ENCODE results near the gene ARID1A.
"Not testable (repeated sequence)": the region's sequence is repeated elsewhere in the genome, so short reads cannot be mapped to it uniquely, and the experiment has no call there.

The ARID1A gene

DNA sequence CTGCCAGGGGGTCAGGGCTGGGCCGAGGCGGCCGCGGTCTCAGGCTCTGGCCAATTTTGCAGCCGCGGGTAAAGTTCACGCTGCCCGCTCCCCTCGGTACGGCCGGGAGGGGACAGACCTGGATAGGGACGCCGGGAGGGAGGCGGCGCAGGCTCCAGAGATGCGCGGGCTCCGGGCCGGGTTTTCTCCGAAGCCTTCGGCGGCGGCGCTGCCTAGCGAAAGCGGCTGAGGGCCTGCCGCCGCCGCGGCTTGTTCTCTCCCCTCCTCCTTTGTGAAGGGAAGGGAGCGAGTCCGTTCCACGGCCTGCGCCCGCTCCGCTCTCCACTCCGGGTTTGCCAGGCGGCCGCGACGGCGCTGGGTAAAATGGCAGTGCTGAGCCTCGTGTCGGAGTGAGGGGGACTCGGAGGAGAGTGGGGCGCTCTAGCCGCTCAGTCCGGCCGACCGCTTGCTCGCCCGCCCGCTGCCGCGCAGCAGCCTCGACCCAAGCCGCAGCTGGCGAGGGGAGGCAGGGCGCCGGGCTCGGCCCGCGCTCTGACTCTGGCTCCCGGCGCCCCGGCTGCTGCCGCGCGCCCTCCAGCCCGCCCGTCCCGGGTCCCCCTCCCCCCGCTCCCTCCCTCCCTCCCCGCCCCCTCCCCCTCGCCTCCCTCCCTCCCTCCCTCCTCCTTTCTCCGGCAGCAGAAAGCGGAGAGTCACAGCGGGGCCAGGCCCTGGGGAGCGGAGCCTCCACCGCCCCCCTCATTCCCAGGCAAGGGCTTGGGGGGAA, at the start of gene ARID1A:
Gene ARID1A (plus strand): TSS at position 660 of the 763 bp plus-strand sequence. CDS start 389 bp downstream, outside the sequence.
- TF ChIP-seq, protein P1, sequence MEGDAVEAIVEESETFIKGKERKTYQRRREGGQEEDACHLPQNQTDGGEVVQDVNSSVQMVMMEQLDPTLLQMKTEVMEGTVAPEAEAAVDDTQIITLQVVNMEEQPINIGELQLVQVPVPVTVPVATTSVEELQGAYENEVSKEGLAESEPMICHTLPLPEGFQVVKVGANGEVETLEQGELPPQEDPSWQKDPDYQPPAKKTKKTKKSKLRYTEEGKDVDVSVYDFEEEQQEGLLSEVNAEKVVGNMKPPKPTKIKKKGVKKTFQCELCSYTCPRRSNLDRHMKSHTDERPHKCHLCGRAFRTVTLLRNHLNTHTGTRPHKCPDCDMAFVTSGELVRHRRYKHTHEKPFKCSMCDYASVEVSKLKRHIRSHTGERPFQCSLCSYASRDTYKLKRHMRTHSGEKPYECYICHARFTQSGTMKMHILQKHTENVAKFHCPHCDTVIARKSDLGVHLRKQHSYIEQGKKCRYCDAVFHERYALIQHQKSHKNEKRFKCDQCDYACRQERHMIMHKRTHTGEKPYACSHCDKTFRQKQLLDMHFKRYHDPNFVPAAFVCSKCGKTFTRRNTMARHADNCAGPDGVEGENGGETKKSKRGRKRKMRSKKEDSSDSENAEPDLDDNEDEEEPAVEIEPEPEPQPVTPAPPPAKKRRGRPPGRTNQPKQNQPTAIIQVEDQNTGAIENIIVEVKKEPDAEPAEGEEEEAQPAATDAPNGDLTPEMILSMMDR (IDR thresholded peaks at IDR 0.05; ENCODE audit: low read depth, low read length) = no peak
- peak within 1 kb of the TSS; percentile 79 for H3K4me3 ChIP-seq (ENCODE audit: low read depth, low read length)

DNA sequence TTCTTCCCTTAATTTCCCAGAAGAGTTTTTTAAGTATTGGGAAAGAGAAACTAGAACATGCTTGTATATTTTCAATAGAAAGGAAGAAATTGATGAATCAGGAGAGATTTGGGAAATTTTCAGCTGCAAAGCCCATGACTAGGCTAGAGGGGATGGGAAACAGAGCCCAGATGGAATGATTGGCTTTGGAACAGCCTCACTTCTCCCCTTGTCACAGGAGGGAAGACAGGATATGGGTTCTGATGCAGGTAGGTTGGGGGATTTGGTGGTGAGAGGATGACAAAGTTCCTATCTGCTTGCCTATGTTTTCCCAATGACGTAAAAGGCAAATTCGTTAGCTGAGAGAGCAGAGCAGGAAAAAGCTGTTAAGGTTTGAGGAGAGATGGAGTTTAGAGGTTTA, 31.0 kb upstream of the ARID1A start:
- TF ChIP-seq, protein P1 (IDR thresholded peaks at IDR 0.05; ENCODE audit: low read depth, low read length) = no peak
- no peak overlapping the region for H3K4me3 ChIP-seq (ENCODE audit: low read depth, low read length)

DNA sequence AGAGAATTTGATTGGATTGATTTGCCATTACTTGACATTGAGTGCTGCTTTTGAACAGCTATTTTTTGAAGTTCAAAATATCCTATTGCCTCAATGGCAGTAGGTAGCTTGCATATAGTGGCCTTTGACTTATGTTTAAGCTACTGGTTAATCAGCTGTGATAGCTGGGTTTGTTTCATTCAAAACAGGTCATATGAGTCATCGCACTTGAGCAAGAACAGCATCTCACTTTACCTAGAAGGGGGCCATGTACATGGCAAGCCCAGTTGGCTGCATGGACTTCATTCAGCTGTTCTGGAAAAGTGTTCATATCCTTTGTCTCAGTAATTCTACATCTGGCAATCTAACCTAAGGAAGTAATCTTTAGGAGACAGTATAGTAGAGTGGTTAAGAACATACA, 29.0 kb upstream of the ARID1A start:
- TF ChIP-seq, protein P1 (IDR thresholded peaks at IDR 0.05; ENCODE audit: low read depth, low read length) = no peak

DNA sequence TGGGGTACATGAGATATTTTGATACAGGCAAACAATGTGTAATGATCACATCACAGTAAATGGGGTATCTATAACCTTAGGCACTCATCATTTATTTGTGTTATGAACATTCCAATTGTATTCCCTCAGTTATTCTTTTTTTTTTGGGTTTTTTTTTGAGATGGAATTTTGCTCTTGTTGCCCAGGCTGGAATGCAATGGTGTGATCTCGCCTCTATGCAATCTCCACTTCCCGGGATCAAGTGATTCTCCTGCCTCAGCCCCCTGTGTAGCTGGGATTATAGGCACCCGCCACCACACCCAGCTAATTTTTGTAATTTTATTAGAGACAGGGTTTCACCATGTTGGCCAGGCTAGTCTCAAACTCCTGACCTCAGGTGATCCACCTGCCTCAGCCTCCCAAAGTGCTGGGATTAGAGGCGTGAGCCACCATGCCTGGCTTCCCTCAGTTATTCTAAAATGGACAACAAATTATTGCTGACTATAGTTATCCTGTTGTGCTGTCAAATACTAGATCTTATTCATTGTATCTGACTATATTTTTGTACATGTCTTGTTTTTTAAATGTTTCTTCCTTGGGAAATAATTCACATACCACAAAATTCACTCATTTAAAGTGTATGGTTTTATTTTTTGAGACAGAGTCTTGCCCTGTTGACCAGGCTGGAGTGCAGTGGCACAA, 27.6 kb upstream of the ARID1A start:
- H3K4me3 ChIP-seq (ENCODE audit: low read depth, low read length) = not testable (repeated sequence)

More for the DNA sequence above, 29.0 kb upstream of the ARID1A start:
- no peak overlapping the region for H3K4me3 ChIP-seq (ENCODE audit: low read depth, low read length)

DNA sequence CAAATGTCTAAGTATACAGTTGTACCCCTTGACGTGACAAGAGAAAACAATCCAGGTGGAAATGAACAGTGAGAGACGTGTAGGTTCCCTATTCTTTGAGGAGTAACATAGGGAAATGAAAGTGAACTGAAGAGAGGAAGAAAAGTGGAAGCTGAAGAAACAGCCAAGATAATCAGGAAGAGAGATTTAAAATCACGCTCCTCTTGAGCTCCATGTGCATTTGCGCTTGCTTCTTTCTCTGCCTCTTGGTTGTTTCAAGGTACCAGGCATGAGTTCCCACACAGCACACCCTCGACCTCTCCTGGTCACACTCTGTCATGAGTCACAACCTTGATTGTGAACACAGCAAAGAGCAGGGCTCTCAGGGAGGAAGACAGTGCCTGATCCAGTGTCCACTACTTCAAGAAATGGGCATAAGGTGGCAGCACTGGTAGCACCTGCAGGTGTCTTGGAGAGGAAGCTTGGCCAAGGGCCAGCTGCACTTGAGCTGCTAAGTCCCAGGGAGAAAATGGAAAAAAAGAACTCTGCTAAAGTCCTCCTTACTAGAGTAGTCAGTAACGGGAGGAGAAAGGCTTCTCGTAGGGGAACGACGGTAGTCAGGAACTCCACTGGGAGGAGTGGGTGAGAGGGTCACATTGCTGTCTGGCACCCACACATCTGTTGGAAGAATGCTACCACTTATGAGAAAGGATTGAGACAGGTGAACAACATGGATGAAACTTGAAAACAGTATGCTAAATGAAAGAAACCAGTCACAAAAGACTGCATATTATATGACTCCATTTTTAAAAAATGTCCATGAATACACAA, 18.3 kb upstream of the ARID1A start:
- H3K4me3 ChIP-seq (ENCODE audit: low read depth, low read length) = no peak overlapping the region
- TF ChIP-seq, protein P1 (IDR thresholded peaks at IDR 0.05; ENCODE audit: low read depth, low read length) = peak; percentile 27

DNA sequence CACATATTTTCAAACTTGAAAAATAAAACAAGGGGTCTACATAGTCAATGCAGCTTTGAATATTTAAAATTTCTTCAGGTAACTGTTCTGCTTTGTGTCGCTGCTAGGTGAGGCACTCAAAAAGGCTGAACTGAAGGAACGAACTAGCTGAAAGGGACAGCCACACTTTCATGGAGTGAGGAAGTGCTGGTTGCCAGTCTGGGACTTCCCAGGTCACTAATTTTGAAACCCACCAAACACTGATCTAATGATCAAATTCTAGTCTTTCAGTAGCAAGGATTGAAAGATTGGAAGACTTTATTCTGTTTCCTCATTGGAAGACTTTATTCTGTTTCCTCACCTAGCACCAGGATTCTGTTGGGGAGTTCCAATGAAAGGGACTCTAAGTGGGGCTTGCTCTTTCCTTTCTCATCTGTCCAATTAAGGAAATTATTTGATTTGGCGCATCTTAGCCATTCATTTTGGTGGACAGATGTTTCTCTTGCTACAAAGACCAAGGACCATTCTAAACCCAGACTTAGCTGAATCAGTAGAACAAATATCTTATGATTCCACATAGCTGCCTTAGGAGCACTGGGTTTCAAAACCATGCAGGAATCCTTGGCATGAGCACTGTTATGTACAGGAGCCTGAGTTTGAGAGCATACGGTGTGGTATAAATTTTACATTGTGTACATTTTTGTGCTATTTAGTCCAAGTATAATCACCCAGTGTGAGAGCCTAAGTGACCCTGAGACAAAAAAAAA, 10.9 kb upstream of the ARID1A start:
- TF ChIP-seq, protein P1 (IDR thresholded peaks at IDR 0.05; ENCODE audit: low read depth, low read length) = no peak
- no peak overlapping the region for H3K4me3 ChIP-seq (ENCODE audit: low read depth, low read length)

DNA sequence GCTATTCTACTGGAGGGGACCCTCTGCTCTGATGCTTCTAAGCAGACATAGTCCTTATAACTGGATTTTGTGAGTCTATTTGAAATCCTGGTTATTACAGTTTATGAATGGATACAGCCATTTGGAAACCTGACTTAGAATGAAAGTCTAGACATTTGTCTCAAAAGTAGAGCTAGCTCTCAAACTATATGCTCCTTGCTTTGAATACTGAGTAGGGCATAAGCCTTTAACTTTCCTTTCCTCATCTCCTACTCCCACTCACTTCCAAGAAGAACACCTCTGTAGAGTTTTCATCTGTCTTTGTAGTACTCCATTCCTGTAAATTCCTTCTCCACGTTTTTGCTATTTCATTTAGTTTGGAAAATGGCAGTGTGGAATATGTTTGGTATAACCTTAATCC, 9.0 kb upstream of the ARID1A start:
- no peak overlapping the region for H3K4me3 ChIP-seq (ENCODE audit: low read depth, low read length)
- TF ChIP-seq, protein P1 (IDR thresholded peaks at IDR 0.05; ENCODE audit: low read depth, low read length) = no peak
